Vein endothelial cell (primary cell): Measurements from ENCODE around the gene C11orf91. TPM values are rescaled to one million over a fixed set of nuclear protein-coding genes. Genes with fewer than 3 reads are reported as not detected.

ENCODE experiments used
- total RNA-seq: library from RNA; depleted of rRNA; stranded (reverse); fragments of >200 nt; gene quantifications from 2 replicates; pipeline ENCODE4 v1.2.3, GENCODE V29; 2012

Gene C11orf91, protein sequence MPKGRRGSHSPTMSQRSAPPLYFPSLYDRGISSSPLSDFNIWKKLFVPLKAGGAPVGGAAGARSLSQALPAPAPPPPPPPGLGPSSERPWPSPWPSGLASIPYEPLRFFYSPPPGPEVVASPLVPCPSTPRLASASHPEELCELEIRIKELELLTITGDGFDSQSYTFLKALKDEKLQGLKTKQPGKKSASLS
- total RNA-seq, result 0.33 TPM in 1 of 2 replicates, not detected in the other

GRCh38 chr11:33700502-33701271 lies at the start of gene C11orf91:
C11orf91 (minus strand) TSS chr11:33700826; CDS start chr11:33700740, 86 bp downstream.

DNA sequence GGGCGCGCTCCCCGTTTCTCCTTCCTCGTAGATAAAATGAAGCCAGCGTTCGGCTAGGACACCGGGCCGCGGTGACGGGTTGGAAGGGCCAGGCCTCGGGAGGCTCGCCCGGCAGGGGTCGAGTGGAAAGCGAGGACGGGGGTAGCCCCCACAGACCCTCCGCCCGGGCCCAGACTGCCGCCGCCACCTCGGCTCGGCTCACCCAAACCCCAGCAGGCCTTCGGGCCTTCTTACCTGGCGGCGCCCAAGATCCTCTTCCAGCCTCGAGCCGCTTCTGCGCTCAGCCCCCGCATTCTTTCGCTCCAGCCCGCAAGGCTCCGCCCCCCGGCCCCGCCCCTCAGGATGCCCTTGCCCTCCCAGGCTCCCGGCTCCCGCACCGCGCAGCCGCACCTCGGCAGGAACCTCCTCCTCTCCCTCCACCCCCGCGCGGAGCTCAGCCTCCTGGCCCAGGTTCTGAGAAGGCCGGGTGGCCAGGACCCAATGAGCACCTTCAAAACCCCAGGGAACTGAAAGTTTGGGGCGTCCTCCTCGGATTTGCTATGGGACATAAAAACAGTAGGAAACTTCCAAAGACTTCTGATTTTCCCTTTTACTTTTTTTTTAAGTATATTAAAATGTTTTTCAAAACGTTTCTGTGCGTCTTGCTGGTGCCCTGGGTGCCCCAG lies 35.7 kb upstream of the C11orf91 start, which contains the start of gene CD59:
Gene CD59, minus strand, starts transcription at position 276 of the 665 bp plus-strand sequence. CDS start 13,978 bp downstream, outside the sequence.

Other genes with a start within 250 kb of the C11orf91 start
- gene CD59, start 35.6 kb upstream of the C11orf91 start, total RNA-seq, result 897 and 1,208 TPM in 2 replicates
- gene FBXO3, start 73.7 kb upstream of the C11orf91 start, total RNA-seq, result 24.2 and 31.6 TPM in 2 replicates
- gene LMO2, start 191.2 kb upstream of the C11orf91 start, total RNA-seq, result 43.8 and 50.6 TPM in 2 replicates